GM12864 (cell line): ENCODE measurements around the gene FUT4.

ENCODE experiments used
- DNase-seq: peaks from one replicate; pipeline ENCODE4 v3.0.0-alpha.2; 2011; ENCODE audit warnings: low read depth
- H3K4me3 ChIP-seq: 2 replicates; pipeline ENCODE4 v1.5.1; 2011; ENCODE audit warnings: mild to moderate bottlenecking, low read depth, low read length, control low read depth
- CTCF ChIP-seq: IDR thresholded peaks from 2 replicates; pipeline ENCODE4 v1.5.1; 2011; ENCODE audit warnings: low read depth, mild to moderate bottlenecking, moderate library complexity, low read length, control low read depth, inconsistent platforms; ENCODE audit errors: missing control alignments

FUT4 gene

GRCh38 chr11:94511932-94512781 lies 31.6 kb upstream of the FUT4 start, which contains the start of gene C11orf97:
C11orf97 (plus strand) TSS chr11:94512461; CDS start chr11:94512529, 68 bp downstream.
- peak within 1 kb of the TSS; percentile 14 for H3K4me3 ChIP-seq
- TF ChIP-seq CTCF, result no peak
- DNase-seq, result no peak

- TF ChIP-seq CTCF, result no peak
- no peak for DNase-seq
- H3K4me3 ChIP-seq, result no peak overlapping the region
These were observed 30.6 kb upstream of the FUT4 start for GRCh38 chr11:94513091-94513490.

- H3K4me3 ChIP-seq, result no peak overlapping the region
- no peak for TF ChIP-seq CTCF
- DNase-seq, result no peak
These were observed 28.3 kb upstream of the FUT4 start for GRCh38 chr11:94515398-94515797.

- no peak overlapping the region for H3K4me3 ChIP-seq
- TF ChIP-seq CTCF, result no peak
- DNase-seq, result no peak
These were observed 27.0 kb upstream of the FUT4 start for GRCh38 chr11:94516725-94517124.

GRCh38 chr11:94518300-94518699 lies 25.4 kb upstream of the FUT4 start:
- no peak for DNase-seq
- TF ChIP-seq CTCF, result no peak

GRCh38 chr11:94519478-94520084 lies 24.1 kb upstream of the FUT4 start:
- DNase-seq, result no peak
- H3K4me3 ChIP-seq, result no peak overlapping the region
- TF ChIP-seq CTCF, result peak; percentile 31

More at GRCh38 chr11:94518300-94518699, 25.4 kb upstream of the FUT4 start:
- H3K4me3 ChIP-seq, result no peak overlapping the region
